IMR-90 (cell line): ENCODE measurements around the gene RCCD1. TPM values are rescaled to one million over a fixed set of nuclear protein-coding genes. Genes with fewer than 3 reads are reported as not detected.

Source experiments
- ATAC-seq: fragments of 200-7000 bp; cut with Tn5 transposase; 2 replicates; pipeline ENCODE4 v1.9.1; 2020; ENCODE audit warnings: low read depth, mild to moderate bottlenecking, moderate library complexity
- BruUV-seq: library from RNA; stranded (reverse); fragments of 400-500 nt; replicated peaks from 2 replicates; lab custom pipeline; 2021; lab: Mats Ljungman, UMichigan
- CTCF ChIA-PET: fragments of 300-600 bp; formaldehyde crosslinking; extraction: SDS; loops from one replicate; lab custom pipeline; 2021; ENCODE audit warnings: antibody characterized with exemption; lab: Yijun Ruan, JAX
- POLR2A ChIA-PET: fragments of 300-600 bp; sonication (Branson Sonifier 250); formaldehyde crosslinking; loops from one replicate; lab custom pipeline; 2022; ENCODE audit warnings: antibody characterized with exemption; ENCODE audit not compliant: unreplicated experiment; lab: Charles Lee
- DNase-seq: peaks from one replicate; pipeline ENCODE4 v3.0.0; 2013
- H2AFZ ChIP-seq: replicated peaks from 2 replicates; pipeline ENCODE3; 2013; ENCODE audit warnings: low read length, mild to moderate bottlenecking; ENCODE audit not compliant: poor library complexity
- H2AK5ac ChIP-seq: 2 replicates; pipeline ENCODE4 v1.6.1; 2013; ENCODE audit warnings: low read depth, low read length, inconsistent platforms
- H2AK9ac ChIP-seq: replicated peaks from 2 replicates; pipeline ENCODE3; 2013; ENCODE audit warnings: mild to moderate bottlenecking, low read depth, low read length, moderate library complexity; ENCODE audit not compliant: poor library complexity
- H2BK120ac ChIP-seq: 2 replicates; pipeline ENCODE4 v1.6.1; 2013; ENCODE audit warnings: low read depth, low read length, inconsistent platforms
- H2BK15ac ChIP-seq: 3 replicates; pipeline ENCODE4 v1.6.1; 2013; ENCODE audit warnings: low read depth, low read length, inconsistent platforms
- H2BK20ac ChIP-seq: 2 replicates; pipeline ENCODE4 v1.6.1; 2013; ENCODE audit warnings: low read depth, mild to moderate bottlenecking, inconsistent platforms, low read length, moderate library complexity
- H2BK5ac ChIP-seq: 2 replicates; pipeline ENCODE4 v1.6.1; 2013; ENCODE audit warnings: mild to moderate bottlenecking, low read depth, low read length, inconsistent platforms; ENCODE audit not compliant: poor library complexity, severe bottlenecking
- H3K14ac ChIP-seq: replicated peaks from 2 replicates; pipeline ENCODE4 v1.6.1; 2013; ENCODE audit warnings: low read depth, low read length, inconsistent platforms
- H3K18ac ChIP-seq: 2 replicates; pipeline ENCODE4 v1.6.1; 2013; ENCODE audit warnings: low read depth, low read length, control low read depth
- H3K23ac ChIP-seq: 2 replicates; pipeline ENCODE4 v1.6.1; 2013; ENCODE audit warnings: low read depth, low read length, inconsistent platforms
- H3K27ac ChIP-seq: 2 replicates; pipeline ENCODE4 v1.5.1; 2013; ENCODE audit warnings: mild to moderate bottlenecking, control low read depth, low read length; ENCODE audit not compliant: insufficient read depth
- H3K27me3 ChIP-seq: 2 replicates; pipeline ENCODE4 v1.6.1; 2013; ENCODE audit warnings: low read length; ENCODE audit not compliant: control insufficient read depth, insufficient read depth
- H3K36me3 ChIP-seq: 2 replicates; pipeline ENCODE4 v1.6.1; 2013; ENCODE audit warnings: low read length, mixed read lengths; ENCODE audit not compliant: control insufficient read depth, insufficient read depth
- H3K4ac ChIP-seq: 2 replicates; pipeline ENCODE4 v1.6.1; 2013; ENCODE audit warnings: low read depth, low read length, inconsistent platforms
- H3K4me1 ChIP-seq: 2 replicates; pipeline ENCODE4 v1.6.1; 2013; ENCODE audit warnings: low read length, mixed read lengths; ENCODE audit not compliant: control insufficient read depth, insufficient read depth
- H3K4me2 ChIP-seq: 2 replicates; pipeline ENCODE4 v1.6.1; 2013; ENCODE audit warnings: low read depth, mild to moderate bottlenecking, control low read depth, low read length, moderate library complexity
- H3K4me3 ChIP-seq: 2 replicates; pipeline ENCODE4 v1.5.1; 2013; ENCODE audit warnings: low read depth, mild to moderate bottlenecking, control low read depth, low read length, moderate library complexity; ENCODE audit not compliant: insufficient read depth
- H3K56ac ChIP-seq: 2 replicates; pipeline ENCODE4 v1.6.1; 2013; ENCODE audit warnings: low read length, inconsistent platforms; ENCODE audit not compliant: insufficient read depth; ENCODE audit errors: extremely low read depth
- H3K79me1 ChIP-seq, 2 experiments: 2 replicates each; pipeline ENCODE4 v1.6.1; 2013; ENCODE audit warnings: low read length in 2 of 2, inconsistent platforms in 1 of 2, low read depth in 1 of 2
- H3K9ac ChIP-seq: 2 replicates; pipeline ENCODE4 v1.6.1; 2013; ENCODE audit warnings: low read depth, low read length, control low read depth
- H3K9me1 ChIP-seq: 2 replicates; pipeline ENCODE4 v1.6.1; 2013; ENCODE audit warnings: low read length, inconsistent platforms; ENCODE audit not compliant: insufficient read depth
- H3K9me3 ChIP-seq: 2 replicates; pipeline ENCODE4 v1.6.1; 2013; ENCODE audit warnings: low read length; ENCODE audit not compliant: control insufficient read depth, insufficient read depth
- H4K20me1 ChIP-seq: 2 replicates; pipeline ENCODE4 v1.6.1; 2013; ENCODE audit warnings: low read length, inconsistent platforms; ENCODE audit not compliant: insufficient read depth
- H4K5ac ChIP-seq: 2 replicates; pipeline ENCODE4 v1.6.1; 2013; ENCODE audit warnings: mild to moderate bottlenecking, low read depth, low read length, control low read depth
- H4K8ac ChIP-seq, 2 experiments: 2 replicates each; pipeline ENCODE4 v1.6.1; 2013; ENCODE audit warnings: low read depth in 2 of 2, low read length in 2 of 2, control low read depth in 1 of 2, inconsistent platforms in 1 of 2
- H4K91ac ChIP-seq: 2 replicates; pipeline ENCODE4 v1.6.1; 2013; ENCODE audit warnings: low read depth, low read length, inconsistent platforms; ENCODE audit not compliant: insufficient read depth
- BHLHE40 ChIP-seq: fragments of 150-350 bp; IDR thresholded peaks from 2 replicates; pipeline ENCODE4 v1.6.1; 2016; ENCODE audit warnings: mild to moderate bottlenecking, low read depth, low read length
- ELK1 ChIP-seq: fragments of 150-350 bp; IDR thresholded peaks from 2 replicates; pipeline ENCODE4 v1.6.1; 2016; ENCODE audit warnings: low read depth, mild to moderate bottlenecking, low read length, moderate library complexity, borderline replicate concordance
- FOS ChIP-seq: fragments of 150-350 bp; IDR thresholded peaks from 2 replicates; pipeline ENCODE4 v1.6.1; 2016; ENCODE audit warnings: low read depth, low read length
- MAFK ChIP-seq: IDR thresholded peaks from 2 replicates; pipeline ENCODE4 v1.6.1; 2012; ENCODE audit warnings: low read depth, low read length, improper control_type of control experiment
- MXI1 ChIP-seq: IDR thresholded peaks from 2 replicates; pipeline ENCODE4 v1.6.1; 2012; ENCODE audit warnings: low read depth, mild to moderate bottlenecking, low read length, moderate library complexity, borderline replicate concordance
- POLR2A ChIP-seq: IDR thresholded peaks from 2 replicates; pipeline ENCODE4 v1.6.1; 2012; ENCODE audit warnings: mild to moderate bottlenecking, low read depth, low read length
- RAD21 ChIP-seq: IDR thresholded peaks from 2 replicates; pipeline ENCODE4 v1.6.1; 2012; ENCODE audit warnings: low read length, improper control_type of control experiment
- RCOR1 ChIP-seq: IDR thresholded peaks from 2 replicates; pipeline ENCODE4 v1.6.1; 2012; ENCODE audit warnings: mild to moderate bottlenecking, low read length, improper control_type of control experiment; ENCODE audit not compliant: insufficient replicate concordance
- RFX5 ChIP-seq: IDR thresholded peaks from 2 replicates; pipeline ENCODE4 v1.8.0; 2012; ENCODE audit warnings: low read depth, mild to moderate bottlenecking, low read length, moderate library complexity
- USF2 ChIP-seq: fragments of 150-350 bp; IDR thresholded peaks from 2 replicates; pipeline ENCODE4 v1.6.1; 2017; ENCODE audit warnings: mild to moderate bottlenecking, antibody characterized with exemption, low read length, low read depth
- WGBS, 2 experiments: methylation state at CpG; one replicate each; pipeline versions ENCODE4 v1.1.5 to v1.1.7; 2013; ENCODE audit warnings: missing lambda C conversion rate in 2 of 2; ENCODE audit not compliant: insufficient read length in 1 of 2; ENCODE audit errors: extremely low coverage in 2 of 2; 5-methylcytosine and 5-hydroxymethylcytosine counted together
- dilution Hi-C: fragments of 300-500 bp; cut with HindIII; formaldehyde crosslinking; loops from one replicate; pipeline ENCODE4 v1.14.3; 2018; ENCODE audit warnings: low sequenced_read_pairs; ENCODE audit not compliant: unreplicated experiment
- in situ Hi-C: fragments of 300-500 bp; cut with MboI; formaldehyde crosslinking; loops from 3 replicates; pipeline ENCODE4 v1.14.3; 2019; ENCODE audit warnings: low sequenced_read_pairs, inconsistent platforms, mixed read lengths
- intact Hi-C: fragments of 100-400 bp; cut with micrococcal nuclease; formaldehyde crosslinking; loops from 2 replicates; pipeline ENCODE4 v1.10.0; 2022
- polyA plus RNA-seq, 3 experiments: library from polyadenylated mRNA; depleted of rRNA; stranded (reverse); fragments of >200 nt; gene quantifications; 2 replicates each; pipeline ENCODE4 v1.2.3, GENCODE V29; 2012; ENCODE audit warnings: low replicate concordance in 1 of 3
- total RNA-seq: library from RNA; depleted of rRNA; stranded (reverse); fragments of >200 nt; gene quantifications from 2 replicates; pipeline ENCODE4 v1.2.3, GENCODE V29; 2012

Gene RCCD1
- total and polyA plus RNA-seq, 2 of the 4 experiments (the other 2 are of a cell fraction): 3.9 to 9.9 TPM

- H3K23ac ChIP-seq: no peak overlapping the region
- POLR2A ChIA-PET: interaction anchor here (0.6 kb wide), 1 partner anchor 473 kb away, joined by 3 read pairs; no protein-coding TSS in a partner anchor
- no peaks in the 10 kb centered on the region for H4K20me1 ChIP-seq
- intact Hi-C loops: no loop called here
- H2BK120ac ChIP-seq: no peak overlapping the region
- H3K56ac ChIP-seq: no peak overlapping the region
- H3K4me1 ChIP-seq: peaks cover 10% of the 10 kb centered on the region; the same call in 1 of the 2 replicates
- H3K27me3 ChIP-seq: no peaks in the 10 kb centered on the region
- CTCF ChIA-PET: no interaction called here
- H3K27ac ChIP-seq: no peak overlapping the region
- no peak overlapping the region for H2AK5ac ChIP-seq
- no peak overlapping the region for H3K4ac ChIP-seq
- no peak for TF ChIP-seq ELK1
- no peak for TF ChIP-seq FOS
- no peak for TF ChIP-seq MXI1
- no peak for TF ChIP-seq USF2
- no peak for TF ChIP-seq POLR2A
- no peak for TF ChIP-seq BHLHE40
- TF ChIP-seq RFX5: no peak
- TF ChIP-seq RAD21: no peak
- no peak for TF ChIP-seq RCOR1
- no peak for TF ChIP-seq MAFK
- no peak overlapping the region for H4K91ac ChIP-seq
- 93% methylated on average over 3 of the region's 12 CpGs; no CpG with 5 or more reads in 1 of the 2 experiments for WGBS, 2 experiments
- no peak overlapping the region for H3K4me3 ChIP-seq
- H3K4me2 ChIP-seq: no peak overlapping the region
- no peak for ATAC-seq
- H2BK20ac ChIP-seq: no peak overlapping the region
- H4K8ac ChIP-seq: no peak overlapping the region
- H4K5ac ChIP-seq: no peak overlapping the region
- H3K14ac ChIP-seq: no peak overlapping the region
- H2BK5ac ChIP-seq: no peak overlapping the region
- H2AFZ ChIP-seq: no peak overlapping the region
- no peaks in the 10 kb centered on the region for H3K9me3 ChIP-seq
- in situ Hi-C loops: no loop called here
- H3K18ac ChIP-seq: no peak overlapping the region
- H2BK15ac ChIP-seq: no peak overlapping the region
- no peaks in the 10 kb centered on the region for H3K79me1 ChIP-seq
- dilution Hi-C loops: no loop called here
- no peak overlapping the region for H3K9ac ChIP-seq
- BruUV-seq: no TSS peak
- DNase-seq: no peak
- peaks cover 46% of the 10 kb centered on the region for H3K36me3 ChIP-seq
- H3K9me1 ChIP-seq: peaks cover 3% of the 10 kb centered on the region; the same call in 1 of the 2 replicates
- H2AK9ac ChIP-seq: no peak overlapping the region
Observed at GRCh38 chr15:90913398-90913944, 41.2 kb upstream of the RCCD1 start.
